Measurements from ENCODE around the gene TXNDC11.

TXNDC11 gene

DNA sequence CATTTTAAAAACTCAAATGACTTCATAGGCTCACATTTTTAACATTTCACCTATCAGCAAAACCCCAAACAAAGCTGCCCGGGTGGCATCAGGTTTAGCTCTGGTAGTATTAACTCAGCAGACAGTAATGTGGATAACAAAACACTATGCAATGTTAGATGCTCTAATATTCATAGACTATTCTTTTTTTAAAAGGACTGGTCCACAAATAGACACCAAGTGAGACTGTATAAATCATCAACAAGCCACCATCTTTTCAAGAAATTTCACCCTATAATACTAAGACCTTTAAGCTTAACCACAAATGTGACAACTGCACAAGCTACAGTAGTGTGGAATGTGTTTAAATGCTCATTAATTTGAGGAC is 54.2 kb downstream of the TXNDC11 start:
- no peak for DNase-seq

GRCh38 chr16:11687601-11688519 is 54.8 kb downstream of the TXNDC11 start:
- no peak for DNase-seq

DNA sequence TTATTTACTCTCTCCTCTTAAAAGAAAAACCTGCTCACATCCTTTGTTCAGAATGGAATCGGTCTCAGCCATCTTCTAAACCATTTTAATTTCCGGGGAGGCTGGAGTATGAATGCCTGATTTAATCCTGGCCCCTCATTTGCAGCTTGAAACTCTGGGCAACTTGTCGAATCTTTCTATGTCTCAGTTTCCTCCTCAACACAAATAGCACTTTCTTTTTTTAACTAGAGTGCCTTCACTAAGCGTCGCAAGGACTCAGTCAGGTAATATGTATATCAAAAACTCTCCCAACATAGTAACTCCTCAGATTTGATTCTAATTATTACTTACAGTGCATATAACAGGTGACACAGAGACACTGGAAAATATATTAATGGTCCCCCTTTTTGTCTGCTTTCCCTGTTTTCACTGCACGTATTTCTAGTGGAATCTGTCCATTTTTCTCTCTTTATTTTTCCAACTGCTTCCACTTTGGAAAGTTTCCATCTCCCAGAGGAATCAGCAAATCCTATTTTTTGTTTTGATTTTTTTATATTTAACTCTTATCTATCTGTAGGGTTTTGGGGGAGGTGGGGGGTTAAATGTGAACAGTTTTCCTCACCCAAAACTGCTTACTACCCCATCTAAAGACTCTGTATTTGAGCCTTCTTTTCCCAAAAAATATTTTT is 55.8 kb downstream of the TXNDC11 start:
- DNase-seq = no peak

DNA sequence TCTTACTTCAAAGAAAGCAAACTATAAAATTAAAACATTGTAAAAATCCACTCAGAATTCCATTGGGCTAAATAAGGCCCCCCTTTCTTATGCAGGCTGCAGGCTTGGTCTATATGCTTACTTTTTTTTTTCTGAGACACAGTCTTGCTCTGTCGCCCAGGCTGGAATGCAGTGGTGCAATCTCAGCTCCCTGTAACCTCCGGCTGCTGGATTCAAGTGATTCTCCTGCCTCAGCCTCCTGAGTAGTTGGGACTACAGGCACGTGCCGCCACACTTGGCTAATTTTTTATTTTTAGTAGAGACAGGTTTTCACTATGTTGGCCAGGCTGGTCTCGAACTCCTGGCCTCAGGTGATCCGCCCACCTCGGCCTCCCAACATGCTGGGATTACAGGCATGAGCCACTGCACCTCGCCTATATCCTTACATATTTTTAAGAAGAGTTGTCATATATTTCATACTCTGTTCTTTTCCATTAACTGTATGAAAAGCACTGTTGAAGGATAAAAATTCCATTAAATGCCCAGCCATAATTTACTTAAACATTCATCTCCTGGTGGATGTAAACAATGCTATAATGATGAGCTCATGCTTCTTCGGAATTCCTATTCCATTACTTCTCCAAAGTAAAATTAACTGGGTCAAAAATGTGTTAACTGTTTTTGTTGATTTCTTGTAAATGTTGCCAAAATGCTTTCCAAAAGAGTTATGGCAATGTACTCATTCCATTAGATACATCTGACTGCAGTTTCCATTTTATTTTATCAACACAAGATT is 56.6 kb downstream of the TXNDC11 start:
- DNase-seq = no peak

GRCh38 chr16:11684231-11685025 is 58.2 kb downstream of the TXNDC11 start:
- no peak for DNase-seq

DNA sequence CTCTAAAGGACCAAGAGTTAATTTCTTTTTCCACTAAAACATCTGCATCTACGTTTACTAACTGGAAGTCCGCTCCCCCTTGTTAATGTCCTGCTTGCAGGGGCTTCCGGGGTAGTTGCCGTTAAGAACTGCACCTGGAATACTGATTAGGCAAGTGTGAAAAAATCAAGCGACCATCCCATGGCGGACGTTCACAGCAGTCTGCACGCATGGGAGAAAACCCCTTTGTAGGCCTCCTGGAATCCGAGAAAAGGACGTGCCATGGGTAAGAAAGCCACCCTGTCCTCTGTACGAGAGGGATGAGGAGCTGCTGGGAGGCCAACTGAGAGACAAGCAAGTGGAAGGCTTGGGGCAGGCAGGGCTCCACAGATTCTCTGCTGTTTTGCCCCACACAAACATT is 59.5 kb downstream of the TXNDC11 start:
- no peak for DNase-seq

DNA sequence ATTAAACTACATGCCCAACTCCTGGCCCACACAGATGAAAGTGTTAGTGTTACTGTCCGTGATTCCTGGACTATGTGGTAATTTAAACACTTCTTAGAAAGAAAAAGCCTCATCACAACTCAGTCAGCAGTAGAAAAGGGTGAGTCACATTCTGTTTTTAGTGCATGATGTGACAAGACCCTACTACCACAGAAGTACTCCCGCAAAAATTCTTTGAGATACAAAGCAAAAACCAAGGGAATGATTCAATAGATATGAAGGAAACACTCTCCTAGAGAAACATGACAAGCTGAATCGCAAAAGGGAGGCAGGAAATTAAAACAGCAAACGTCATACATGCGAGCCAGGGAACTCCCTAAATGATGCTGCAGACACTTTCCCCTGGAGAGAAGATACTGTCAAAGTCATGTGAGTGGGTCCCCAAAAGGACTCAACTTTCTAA is 60.0 kb downstream of the TXNDC11 start:
- no peak for DNase-seq

DNA sequence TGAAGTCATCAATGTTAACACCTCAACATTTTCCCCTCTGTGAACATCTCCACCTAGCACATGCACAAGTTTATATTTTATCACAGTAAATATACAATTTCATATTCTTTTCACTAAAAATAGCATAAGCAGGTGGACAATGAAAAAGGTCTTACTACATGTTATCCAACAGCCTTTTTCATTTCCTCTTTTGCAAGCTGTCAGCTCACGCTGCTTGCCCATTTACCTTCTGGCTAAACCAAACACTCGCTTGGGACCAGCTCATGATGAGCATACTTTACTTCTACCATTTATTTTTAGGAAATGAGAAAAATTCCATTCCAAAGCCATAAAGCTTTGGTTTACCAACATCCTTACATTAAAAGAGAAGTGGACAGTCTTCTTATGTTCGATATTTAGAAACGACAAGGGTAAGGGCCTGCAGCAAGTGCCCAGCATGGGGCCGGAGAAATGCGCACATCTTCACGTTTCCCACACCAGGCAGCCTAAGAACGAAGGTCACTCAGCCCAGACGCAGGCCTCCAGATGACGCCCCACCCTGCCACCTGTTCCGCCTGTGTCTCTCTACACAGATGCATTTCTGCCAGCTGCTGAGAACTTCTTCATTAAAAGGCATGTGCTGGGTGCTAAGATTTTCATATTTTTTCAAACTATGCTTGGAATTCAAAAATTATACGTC is 60.5 kb downstream of the TXNDC11 start:
- DNase-seq = no peak

DNA sequence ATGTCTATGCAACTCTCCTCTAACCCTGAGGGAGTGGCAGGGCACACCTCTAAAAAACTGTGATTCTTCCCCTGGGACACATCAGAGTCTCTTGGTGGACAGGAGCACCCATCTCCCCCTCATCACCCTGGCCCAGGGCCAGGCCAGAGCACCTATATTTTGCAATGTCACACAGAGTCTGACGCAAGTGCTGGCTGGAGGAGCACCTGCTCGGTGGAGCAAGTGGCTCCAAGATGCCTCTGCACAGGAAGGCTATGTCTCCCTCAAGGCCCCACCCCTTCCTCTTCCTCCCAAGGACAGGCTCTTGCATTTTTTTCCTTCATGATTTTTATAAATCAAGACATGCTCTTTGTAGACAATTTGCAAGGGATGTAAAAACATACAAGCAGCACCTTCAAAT is 61.1 kb downstream of the TXNDC11 start:
- no peak for DNase-seq

DNA sequence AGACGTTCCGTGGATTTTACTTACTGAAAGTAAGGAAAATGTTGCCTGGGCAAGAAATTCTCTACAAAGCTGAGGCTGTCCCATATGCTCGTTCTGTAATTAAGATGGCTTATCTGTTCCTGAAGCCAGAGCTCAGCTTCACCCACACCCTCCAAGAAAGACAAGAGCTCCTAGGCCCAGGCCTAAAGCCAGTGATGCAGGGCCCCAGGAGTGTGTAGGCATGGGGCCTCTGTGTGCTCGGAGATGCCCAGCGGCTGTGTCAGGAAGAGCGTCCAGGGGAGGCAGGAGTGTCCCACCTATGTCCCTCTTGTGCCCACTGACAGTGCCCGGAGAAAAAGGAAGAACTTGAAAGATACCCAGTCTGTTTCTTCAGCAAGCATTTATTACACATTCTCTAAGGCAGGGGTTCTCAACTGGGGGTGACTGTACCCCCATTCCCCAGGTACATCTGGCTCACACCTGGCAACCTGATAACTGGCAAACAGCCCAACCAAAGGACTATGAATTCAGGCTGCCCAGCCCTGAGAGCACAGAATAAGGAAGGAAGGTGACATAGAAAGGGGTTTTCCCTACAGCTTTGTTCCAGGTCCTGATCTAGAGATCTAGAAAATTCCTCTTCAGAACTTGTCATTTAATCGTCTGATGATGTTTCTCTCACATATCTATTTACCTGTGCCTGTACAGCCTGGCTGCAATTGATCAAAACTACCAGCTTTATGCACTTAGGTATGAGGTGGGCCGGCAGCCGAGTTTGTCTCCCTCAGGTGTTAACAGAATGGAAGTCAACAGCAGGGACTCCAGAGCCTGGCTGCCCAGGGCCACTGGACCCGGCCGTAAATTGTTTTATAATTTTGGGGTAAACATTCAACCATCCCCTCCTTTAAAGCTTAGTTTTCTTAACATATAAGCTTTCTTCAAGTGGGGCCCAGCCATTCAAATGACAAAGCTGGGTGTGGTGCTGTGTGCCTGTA is 62.4 kb downstream of the TXNDC11 start:
- no peak for DNase-seq

- DNase-seq = no peak
These were observed 63.4 kb downstream of the TXNDC11 start for GRCh38 chr16:11679250-11679649.

DNA sequence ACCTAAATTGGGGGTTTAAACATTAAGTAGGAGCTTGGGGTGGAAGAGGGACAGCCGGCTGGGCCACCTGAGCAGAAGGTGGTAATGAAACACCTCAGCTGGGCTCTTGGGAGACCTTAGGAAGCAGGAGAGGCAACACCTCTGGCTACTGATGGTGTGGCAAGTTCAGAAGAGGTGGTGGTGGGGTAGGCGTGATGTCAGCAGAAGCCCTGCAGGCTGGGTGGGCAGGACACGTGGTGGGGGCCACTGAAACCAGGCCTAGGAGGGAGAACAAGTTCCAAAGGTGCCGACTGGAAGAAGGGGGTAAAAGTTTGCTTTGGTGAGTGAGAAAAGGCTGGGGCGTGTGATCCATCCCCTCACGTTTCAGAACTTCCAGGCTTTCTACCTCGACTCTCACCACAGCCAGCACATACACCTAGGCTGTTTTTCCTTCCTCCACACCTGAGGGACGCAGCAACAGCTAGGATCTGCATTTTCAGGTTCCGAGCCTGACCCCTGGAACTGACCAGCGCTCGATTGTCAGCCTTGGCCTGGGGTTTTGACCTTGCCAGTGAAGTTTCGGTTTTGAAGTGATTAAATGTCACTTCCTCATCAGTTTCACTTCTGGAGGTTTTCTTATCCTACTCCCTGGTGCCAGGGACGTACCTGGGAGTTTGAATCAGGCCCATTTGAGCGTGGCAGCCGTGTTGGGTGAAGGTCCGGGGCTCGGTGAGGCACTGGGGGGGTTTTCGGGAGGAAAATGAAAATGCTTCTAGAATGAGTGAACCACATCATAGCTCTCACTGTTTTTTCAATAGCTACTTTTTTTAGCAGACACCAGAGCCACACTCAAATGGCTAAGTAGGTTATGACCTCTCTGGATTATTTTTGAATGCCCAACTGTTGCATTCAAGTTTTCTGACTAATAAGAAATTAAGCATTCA is 64.4 kb downstream of the TXNDC11 start:
- no peak for DNase-seq

- no peak for DNase-seq
These were observed 65.2 kb downstream of the TXNDC11 start for GRCh38 chr16:11677451-11677951.

DNA sequence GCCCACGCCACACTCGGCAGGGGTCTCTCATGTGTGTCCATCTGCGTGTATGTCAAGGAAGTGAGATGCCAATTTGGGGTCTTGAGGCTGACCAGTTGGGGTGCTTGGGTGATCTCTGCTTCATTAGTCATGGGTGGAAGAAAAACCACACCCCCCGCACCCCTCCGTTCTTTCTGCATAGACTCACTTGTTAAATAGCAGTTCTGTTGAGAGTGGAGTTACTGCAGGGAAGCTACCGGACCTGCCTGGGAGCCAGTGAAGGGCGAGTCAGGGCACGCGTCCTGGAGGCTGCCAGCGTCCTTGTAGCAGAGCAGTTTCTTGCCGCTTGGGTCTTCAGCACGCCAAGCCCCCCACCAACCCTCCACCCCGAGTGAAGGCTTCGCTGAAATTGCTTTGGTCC is 65.9 kb downstream of the TXNDC11 start:
- no peak for DNase-seq

DNA sequence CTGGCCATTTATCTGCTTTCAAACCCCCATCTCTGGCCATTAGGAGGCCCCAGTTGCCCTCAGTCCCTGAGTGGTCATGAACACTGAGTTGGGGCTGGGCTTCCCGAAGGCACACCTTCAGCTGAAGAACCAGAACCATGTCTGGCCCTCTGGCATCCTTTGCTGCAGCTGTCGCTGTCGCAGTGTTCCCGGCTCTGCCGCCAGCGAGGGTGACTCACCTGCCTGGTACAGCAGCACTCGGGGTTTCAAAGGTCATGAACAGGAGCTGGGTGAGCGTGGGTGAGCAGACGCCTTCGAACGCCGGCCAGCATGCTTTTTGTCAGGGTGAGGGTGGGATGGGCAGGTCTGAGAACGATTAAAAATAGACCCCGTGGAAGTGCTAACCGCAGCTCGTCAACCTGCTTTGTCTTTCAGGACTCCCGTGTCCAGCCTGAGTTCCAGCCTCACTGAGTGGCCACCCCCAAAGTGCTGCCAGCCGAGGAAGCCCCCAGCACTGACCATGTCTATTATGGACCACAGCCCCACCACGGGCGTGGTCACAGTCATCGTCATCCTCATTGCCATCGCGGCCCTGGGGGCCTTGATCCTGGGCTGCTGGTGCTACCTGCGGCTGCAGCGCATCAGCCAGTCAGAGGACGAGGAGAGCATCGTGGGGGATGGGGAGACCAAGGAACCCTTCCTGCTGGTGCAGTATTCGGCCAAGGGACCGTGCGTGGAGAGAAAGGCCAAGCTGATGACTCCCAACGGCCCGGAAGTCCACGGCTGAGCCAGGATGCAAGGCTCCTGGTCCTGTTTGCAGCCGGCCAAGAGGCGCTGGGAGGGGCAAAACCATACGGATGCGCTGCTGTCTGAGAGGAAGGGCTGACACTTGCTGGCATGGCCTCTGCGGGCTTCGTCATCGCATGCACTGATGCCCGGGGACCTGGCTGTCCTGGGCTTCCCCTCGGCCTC is 66.8 kb downstream of the TXNDC11 start:
- DNase-seq = no peak

DNA sequence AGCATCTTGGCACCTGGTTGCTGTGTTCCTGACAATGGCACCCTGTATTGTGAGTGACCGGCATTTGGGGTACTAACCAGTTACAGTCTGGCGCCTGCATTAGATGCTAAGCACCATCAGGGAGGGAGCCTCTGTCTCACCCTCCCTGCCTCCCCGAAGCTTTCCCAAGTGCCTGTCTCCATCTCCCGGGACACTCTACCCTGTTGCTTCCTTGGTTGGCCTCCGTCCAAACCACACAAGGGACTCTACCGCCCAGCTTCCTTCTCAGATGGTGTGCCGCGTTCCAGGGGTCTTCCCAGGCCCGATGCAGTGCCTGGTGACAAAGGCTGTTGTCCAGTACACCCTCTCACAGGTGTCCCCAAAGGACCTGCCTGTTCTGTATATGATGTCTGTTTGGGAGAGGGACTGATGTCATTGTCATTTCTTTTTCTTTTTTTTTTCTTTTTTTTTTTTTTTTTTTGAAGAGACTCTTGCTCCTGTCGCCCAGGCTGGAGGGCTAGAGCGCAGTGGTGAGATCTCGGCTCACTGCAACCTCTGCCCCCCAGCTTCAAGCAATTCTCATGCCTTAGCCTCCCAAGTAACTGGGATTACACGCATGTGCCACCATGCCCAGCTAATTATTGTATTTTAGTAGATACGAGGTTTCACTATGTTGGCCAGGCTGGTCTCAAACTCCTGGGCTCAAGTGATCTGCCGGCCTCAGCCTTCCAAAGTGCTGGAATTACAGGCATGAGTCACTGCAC is 67.7 kb downstream of the TXNDC11 start:
- DNase-seq = no peak

DNA sequence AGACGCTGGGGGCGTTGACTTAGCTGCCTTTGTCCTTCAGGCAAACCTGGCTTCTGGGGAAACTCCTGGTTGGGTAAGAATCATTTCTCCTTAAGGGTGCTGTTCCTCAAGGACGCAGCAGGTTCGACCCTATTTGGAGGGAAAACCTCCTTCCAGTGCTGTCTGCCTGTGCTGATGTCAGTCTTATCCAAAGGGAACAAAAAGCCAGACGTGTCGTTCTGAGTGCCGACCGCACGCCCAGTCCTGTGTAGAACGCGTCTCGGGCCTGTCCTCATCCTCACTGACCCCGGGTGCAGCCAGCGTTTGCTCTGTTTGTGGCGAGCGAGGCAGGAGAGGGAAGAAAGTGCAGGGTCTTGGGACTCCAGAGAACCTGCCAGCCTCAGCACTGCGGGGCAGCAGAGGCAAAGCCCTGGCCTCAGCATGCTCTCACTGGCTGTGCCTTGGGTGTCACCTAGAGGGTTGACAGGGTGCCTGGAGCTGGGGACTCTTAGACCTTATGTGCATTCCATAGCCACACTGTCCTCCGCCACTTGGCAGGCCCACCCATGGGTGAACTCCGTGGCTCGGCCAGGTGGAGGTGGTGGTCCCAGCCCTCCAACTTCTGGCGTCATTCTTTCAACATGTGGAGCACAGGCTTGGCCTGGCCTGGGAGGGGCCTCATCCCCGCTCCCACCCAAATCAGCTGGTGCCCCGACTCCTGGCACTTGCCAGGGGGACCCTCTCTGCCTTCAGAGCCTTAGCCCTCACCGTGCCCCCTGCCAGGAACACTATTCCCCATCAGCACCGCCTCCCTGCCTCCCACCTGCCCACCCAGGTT is 68.4 kb downstream of the TXNDC11 start:
- no peak for DNase-seq

All from CD4-positive, alpha-beta T cell treated with Interleukin-21 for 1 hour (primary cell).